ENCODE results near the gene ATG9B.

The ATG9B gene

GRCh38 chr7:150999001-150999400 is 25.3 kb downstream of the ATG9B start:
- Histone ChIP-seq H3K4me2 (no peak overlapping the region), H3K9ac (no peak overlapping the region), H3K4me1 (ENCODE audit: low read depth, poor library complexity, severe bottlenecking) (no peaks in the 10 kb centered on the region), H3K27ac (no peak overlapping the region), H2AFZ (ENCODE audit: low read depth) (no peak overlapping the region), H3K27me3 (ENCODE audit: insufficient read depth, low read depth) (peaks cover 7% of the 10 kb centered on the region; the same call in 1 of the 2 replicates), H4K20me1 (ENCODE audit: insufficient read depth) (no peaks in the 10 kb centered on the region), H3K4me3 (IDR thresholded peaks at IDR 0.05; ENCODE audit: insufficient read depth, low read depth, low read length) (no peak overlapping the region), H3K79me2 (ENCODE audit: insufficient read depth, low read depth) (no peaks in the 10 kb centered on the region), H3K36me3 (ENCODE audit: insufficient read depth) (no peaks in the 10 kb centered on the region)
- TF ChIP-seq CTCF (conservative IDR thresholded peaks at IDR 0.05; ENCODE audit: low read depth, low read length), result no peak

- no peaks in the 10 kb centered on the region for H3K36me3 ChIP-seq (ENCODE audit: insufficient read depth)
Measured at GRCh38 chr7:150998341-150998740, 26.0 kb downstream of the ATG9B start.

GRCh38 chr7:150997817-150998216 is 26.5 kb downstream of the ATG9B start:
- TF ChIP-seq CTCF (conservative IDR thresholded peaks at IDR 0.05; ENCODE audit: low read depth, low read length), result no peak
- no peaks in the 10 kb centered on the region for H4K20me1 ChIP-seq (ENCODE audit: insufficient read depth)
- H3K4me2 ChIP-seq, result no peak overlapping the region
- H2AFZ ChIP-seq (ENCODE audit: low read depth), result no peak overlapping the region
- no peaks in the 10 kb centered on the region for H3K79me2 ChIP-seq (ENCODE audit: insufficient read depth, low read depth)
- no peak overlapping the region for H3K9ac ChIP-seq
- no peak overlapping the region for H3K27ac ChIP-seq
- H3K27me3 ChIP-seq (ENCODE audit: insufficient read depth, low read depth), result peaks cover 9% of the 10 kb centered on the region; the same call in 1 of the 2 replicates
- H3K4me3 ChIP-seq (IDR thresholded peaks at IDR 0.05; ENCODE audit: insufficient read depth, low read depth, low read length), result no peak overlapping the region
- H3K36me3 ChIP-seq (ENCODE audit: insufficient read depth), result no peaks in the 10 kb centered on the region
- H3K4me1 ChIP-seq (ENCODE audit: low read depth, poor library complexity, severe bottlenecking), result no peaks in the 10 kb centered on the region

More at GRCh38 chr7:150998341-150998740, 26.0 kb downstream of the ATG9B start:
- no peaks in the 10 kb centered on the region for H3K4me1 ChIP-seq (ENCODE audit: low read depth, poor library complexity, severe bottlenecking)
- H3K27ac ChIP-seq, result no peak overlapping the region
- no peak for TF ChIP-seq CTCF (conservative IDR thresholded peaks at IDR 0.05; ENCODE audit: low read depth, low read length)
- H3K4me3 ChIP-seq (IDR thresholded peaks at IDR 0.05; ENCODE audit: insufficient read depth, low read depth, low read length), result no peak overlapping the region
- H4K20me1 ChIP-seq (ENCODE audit: insufficient read depth), result no peaks in the 10 kb centered on the region
- no peak overlapping the region for H3K4me2 ChIP-seq
- peaks cover 7% of the 10 kb centered on the region; the same call in 1 of the 2 replicates for H3K27me3 ChIP-seq (ENCODE audit: insufficient read depth, low read depth)
- no peak overlapping the region for H3K9ac ChIP-seq
- no peaks in the 10 kb centered on the region for H3K79me2 ChIP-seq (ENCODE audit: insufficient read depth, low read depth)
- no peak overlapping the region for H2AFZ ChIP-seq (ENCODE audit: low read depth)

- Histone ChIP-seq H2AFZ (ENCODE audit: low read depth) (no peak overlapping the region), H3K79me2 (ENCODE audit: insufficient read depth, low read depth) (no peaks in the 10 kb centered on the region), H3K9ac (no peak overlapping the region), H3K36me3 (ENCODE audit: insufficient read depth) (no peaks in the 10 kb centered on the region), H3K4me1 (ENCODE audit: low read depth, poor library complexity, severe bottlenecking) (no peaks in the 10 kb centered on the region), H3K4me2 (no peak overlapping the region), H3K27me3 (ENCODE audit: insufficient read depth, low read depth) (peaks cover 16% of the 10 kb centered on the region; the same call in 1 of the 2 replicates), H4K20me1 (ENCODE audit: insufficient read depth) (no peaks in the 10 kb centered on the region), H3K4me3 (IDR thresholded peaks at IDR 0.05; ENCODE audit: insufficient read depth, low read depth, low read length) (no peak overlapping the region), H3K27ac (no peak overlapping the region)
- TF ChIP-seq CTCF (conservative IDR thresholded peaks at IDR 0.05; ENCODE audit: low read depth, low read length), result no peak
Measured at GRCh38 chr7:150997075-150997511, 27.2 kb downstream of the ATG9B start.

Data from KMS-11 (cell line).